Endothelial cell (in vitro differentiated cells): ENCODE data around the gene ARFGEF2. TPM values are rescaled to one million over a fixed set of nuclear protein-coding genes. Genes with fewer than 3 reads are reported as not detected.
"Not testable (repeated sequence)": the region's sequence is repeated elsewhere in the genome, so short reads cannot be mapped to it uniquely, and the experiment has no call there.

Experiments used
- DNase-seq: peaks from one replicate; pipeline ENCODE4 v3.0.0; 2021; ENCODE audit warnings: low spot score
- H3K27ac Mint-ChIP-seq: one replicate; pipeline ENCODE4 v1.8.0; 2021; ENCODE audit warnings: mixed read lengths, inconsistent platforms; ENCODE audit not compliant: unreplicated experiment
- H3K27me3 Mint-ChIP-seq: one replicate; pipeline ENCODE4 v1.8.0; 2021; ENCODE audit warnings: mild to moderate bottlenecking, moderate library complexity, mixed read lengths, inconsistent platforms; ENCODE audit not compliant: unreplicated experiment
- H3K36me3 Mint-ChIP-seq: one replicate; pipeline ENCODE4 v1.8.0; 2021; ENCODE audit warnings: mild to moderate bottlenecking, low read depth, mixed read lengths, inconsistent platforms; ENCODE audit not compliant: unreplicated experiment
- H3K4me1 Mint-ChIP-seq: one replicate; pipeline ENCODE4 v1.8.0; 2021; ENCODE audit warnings: mild to moderate bottlenecking, mixed read lengths, inconsistent platforms; ENCODE audit not compliant: unreplicated experiment
- H3K4me3 Mint-ChIP-seq: one replicate; pipeline ENCODE4 v1.8.0; 2021; ENCODE audit warnings: mild to moderate bottlenecking, mixed read lengths, inconsistent platforms; ENCODE audit not compliant: unreplicated experiment
- H3K9me3 Mint-ChIP-seq: one replicate; pipeline ENCODE4 v1.8.0; 2021; ENCODE audit warnings: mixed read lengths, inconsistent platforms; ENCODE audit not compliant: unreplicated experiment
- CTCF ChIP-seq: fragments of 200-600 bp; sonication (generic); IDR thresholded peaks from one replicate; pipeline ENCODE4 v1.5.0; 2021; ENCODE audit warnings: antibody characterized with exemption; ENCODE audit not compliant: unreplicated experiment
- total RNA-seq: library from RNA; stranded (reverse); fragmentation: NEBNext Ultra II Directional; extraction: Animal tissue kit (Norgen Biotek cat#: 25700); gene quantifications from one replicate; pipeline ENCODE4 v1.2.1, GENCODE V29; 2021; ENCODE audit not compliant: unreplicated experiment

ARFGEF2 gene
- total RNA-seq, 1 donor from 2014 or later = 20.3 TPM

GRCh38 chr20:48886194-48886593 is 35.3 kb upstream of the ARFGEF2 start:
- no peak for DNase-seq
- H3K9me3 Mint-ChIP-seq = no peaks in the 10 kb centered on the region
- peaks cover 6% of the 10 kb centered on the region for H3K4me1 Mint-ChIP-seq
- H3K27ac Mint-ChIP-seq = no peak overlapping the region
- no peaks in the 10 kb centered on the region for H3K36me3 Mint-ChIP-seq
- no peak for TF ChIP-seq CTCF
- H3K4me3 Mint-ChIP-seq = no peak overlapping the region
- H3K27me3 Mint-ChIP-seq = peaks cover 3% of the 10 kb centered on the region

- no peaks in the 10 kb centered on the region for H3K9me3 Mint-ChIP-seq
- H3K4me1 Mint-ChIP-seq = peaks cover 6% of the 10 kb centered on the region
- H3K27me3 Mint-ChIP-seq = peaks cover 3% of the 10 kb centered on the region
- TF ChIP-seq CTCF = no peak
- DNase-seq = no peak
- no peak overlapping the region for H3K27ac Mint-ChIP-seq
- H3K36me3 Mint-ChIP-seq = no peaks in the 10 kb centered on the region
- no peak overlapping the region for H3K4me3 Mint-ChIP-seq
Measured at GRCh38 chr20:48886811-48887210, 34.7 kb upstream of the ARFGEF2 start.

- H3K27ac Mint-ChIP-seq, DNase-seq, H3K27me3 Mint-ChIP-seq, H3K4me3 Mint-ChIP-seq, H3K9me3 Mint-ChIP-seq, H3K4me1 Mint-ChIP-seq, H3K36me3 Mint-ChIP-seq: not testable (repeated sequence)
Measured at GRCh38 chr20:48888517-48888916, 33.0 kb upstream of the ARFGEF2 start.

GRCh38 chr20:48889140-48889790 is 32.2 kb upstream of the ARFGEF2 start:
- DNase-seq = no peak
- no peaks in the 10 kb centered on the region for H3K9me3 Mint-ChIP-seq
- no peaks in the 10 kb centered on the region for H3K36me3 Mint-ChIP-seq
- peaks cover 3% of the 10 kb centered on the region for H3K27me3 Mint-ChIP-seq
- TF ChIP-seq CTCF = no peak
- no peak overlapping the region for H3K27ac Mint-ChIP-seq
- H3K4me1 Mint-ChIP-seq = peaks cover 6% of the 10 kb centered on the region
- no peak overlapping the region for H3K4me3 Mint-ChIP-seq

- peaks cover 6% of the 10 kb centered on the region for H3K4me1 Mint-ChIP-seq
Measured at GRCh38 chr20:48891235-48892048, 30.1 kb upstream of the ARFGEF2 start.

More at GRCh38 chr20:48891235-48892048, 30.1 kb upstream of the ARFGEF2 start:
- Mint-ChIP-seq H3K27me3 (peaks cover 6% of the 10 kb centered on the region), H3K36me3 (no peaks in the 10 kb centered on the region), H3K4me3 (no peak overlapping the region), H3K27ac (peak overlapping the region; percentile 43), H3K9me3 (no peaks in the 10 kb centered on the region)
- TF ChIP-seq CTCF = no peak
- no peak for DNase-seq
